C4-2B (cell line): Measurements from ENCODE around the gene NBPF6.
"Not testable (repeated sequence)": the region's sequence is repeated elsewhere in the genome, so short reads cannot be mapped to it uniquely, and the experiment has no call there.

Experiments
- H3K27ac ChIP-seq: fragments of 450-650 bp; 2 replicates; pipeline ENCODE4 v1.5.1; 2017
- ZFX ChIP-seq: fragments of 450-650 bp; IDR thresholded peaks from 2 replicates; pipeline ENCODE4 v1.6.1; 2017
- TF ChIP-seq, protein P1 (sequence below): fragments of 450-650 bp; conservative IDR thresholded peaks from 2 replicates; pipeline ENCODE4 v1.5.1; 2017; ENCODE audit warnings: mild to moderate bottlenecking

NBPF6 gene

GRCh38 chr1:108482708-108483107 lies 32.6 kb downstream of the NBPF6 start:
- H3K27ac ChIP-seq, result no peak overlapping the region
- no peak for TF ChIP-seq ZFX
- TF ChIP-seq, protein P1, sequence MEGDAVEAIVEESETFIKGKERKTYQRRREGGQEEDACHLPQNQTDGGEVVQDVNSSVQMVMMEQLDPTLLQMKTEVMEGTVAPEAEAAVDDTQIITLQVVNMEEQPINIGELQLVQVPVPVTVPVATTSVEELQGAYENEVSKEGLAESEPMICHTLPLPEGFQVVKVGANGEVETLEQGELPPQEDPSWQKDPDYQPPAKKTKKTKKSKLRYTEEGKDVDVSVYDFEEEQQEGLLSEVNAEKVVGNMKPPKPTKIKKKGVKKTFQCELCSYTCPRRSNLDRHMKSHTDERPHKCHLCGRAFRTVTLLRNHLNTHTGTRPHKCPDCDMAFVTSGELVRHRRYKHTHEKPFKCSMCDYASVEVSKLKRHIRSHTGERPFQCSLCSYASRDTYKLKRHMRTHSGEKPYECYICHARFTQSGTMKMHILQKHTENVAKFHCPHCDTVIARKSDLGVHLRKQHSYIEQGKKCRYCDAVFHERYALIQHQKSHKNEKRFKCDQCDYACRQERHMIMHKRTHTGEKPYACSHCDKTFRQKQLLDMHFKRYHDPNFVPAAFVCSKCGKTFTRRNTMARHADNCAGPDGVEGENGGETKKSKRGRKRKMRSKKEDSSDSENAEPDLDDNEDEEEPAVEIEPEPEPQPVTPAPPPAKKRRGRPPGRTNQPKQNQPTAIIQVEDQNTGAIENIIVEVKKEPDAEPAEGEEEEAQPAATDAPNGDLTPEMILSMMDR, result no peak

GRCh38 chr1:108485990-108486389 lies 35.8 kb downstream of the NBPF6 start:
- not testable (repeated sequence) for H3K27ac ChIP-seq

DNA sequence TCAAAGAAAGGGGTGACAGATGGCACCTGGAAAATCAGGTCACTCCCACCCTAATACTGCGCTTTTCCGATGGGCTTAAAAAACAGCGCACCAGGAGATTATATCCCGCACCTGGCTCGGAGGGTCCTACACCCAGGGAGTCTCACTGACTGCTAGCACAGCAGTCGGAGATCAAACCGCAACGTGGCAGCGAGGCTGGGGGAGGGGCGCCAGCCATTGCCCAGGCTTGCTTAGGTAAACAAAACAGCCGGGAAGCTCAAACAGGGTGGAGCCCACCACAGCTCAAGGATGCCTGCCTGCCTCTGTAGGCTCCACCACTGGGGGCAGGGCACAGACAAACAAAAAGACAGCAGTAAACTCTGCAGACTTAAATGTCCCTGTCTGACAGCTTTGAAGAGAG lies 36.6 kb downstream of the NBPF6 start:
- not testable (repeated sequence) for H3K27ac ChIP-seq

- H3K27ac ChIP-seq, result not testable (repeated sequence)
Observed at GRCh38 chr1:108495008-108495407, 44.9 kb downstream of the NBPF6 start.

DNA sequence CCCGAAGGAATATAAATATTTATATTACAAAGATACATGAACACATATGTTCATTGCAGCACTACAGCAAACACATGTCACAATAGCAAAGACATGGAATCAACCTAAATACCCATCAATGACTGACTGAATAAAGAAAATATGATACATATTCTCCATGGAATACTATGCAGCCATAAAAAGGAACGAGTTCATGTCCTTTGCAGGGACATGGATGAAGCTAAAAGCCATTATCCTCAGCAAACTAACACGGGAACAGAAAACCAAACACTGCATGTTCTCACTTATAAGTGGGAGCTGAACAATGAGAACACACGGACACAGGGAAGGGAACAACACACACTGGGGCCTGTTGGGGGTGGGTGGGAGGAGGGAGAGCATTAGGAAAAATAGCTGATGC lies 46.7 kb downstream of the NBPF6 start:
- H3K27ac ChIP-seq, result not testable (repeated sequence)

GRCh38 chr1:108502138-108502537 lies 52.0 kb downstream of the NBPF6 start:
- TF ChIP-seq, protein P1, result no peak
- no peak for TF ChIP-seq ZFX

DNA sequence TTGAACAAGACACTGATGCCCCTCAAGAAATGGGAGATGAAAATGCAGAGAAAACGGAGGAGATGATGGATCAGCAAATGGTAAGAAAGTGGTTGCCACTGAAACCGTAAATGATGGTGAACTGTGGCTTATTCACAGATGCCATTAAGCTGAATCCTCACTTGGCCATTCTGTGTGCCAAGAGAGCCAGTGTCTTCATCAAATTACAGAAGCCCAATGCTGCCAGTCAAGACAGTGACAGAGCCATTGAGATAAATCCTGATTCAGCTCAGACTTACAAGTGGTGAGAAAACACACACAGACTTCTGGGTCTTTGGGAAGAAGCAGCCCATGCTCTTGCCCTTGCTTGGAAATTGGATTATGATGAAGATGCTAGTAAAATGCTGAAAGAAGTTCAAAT lies 52.5 kb downstream of the NBPF6 start:
- TF ChIP-seq ZFX, result no peak
- TF ChIP-seq, protein P1, result no peak
- H3K27ac ChIP-seq, result no peak overlapping the region

More at GRCh38 chr1:108502138-108502537, 52.0 kb downstream of the NBPF6 start:
- no peak overlapping the region for H3K27ac ChIP-seq

DNA sequence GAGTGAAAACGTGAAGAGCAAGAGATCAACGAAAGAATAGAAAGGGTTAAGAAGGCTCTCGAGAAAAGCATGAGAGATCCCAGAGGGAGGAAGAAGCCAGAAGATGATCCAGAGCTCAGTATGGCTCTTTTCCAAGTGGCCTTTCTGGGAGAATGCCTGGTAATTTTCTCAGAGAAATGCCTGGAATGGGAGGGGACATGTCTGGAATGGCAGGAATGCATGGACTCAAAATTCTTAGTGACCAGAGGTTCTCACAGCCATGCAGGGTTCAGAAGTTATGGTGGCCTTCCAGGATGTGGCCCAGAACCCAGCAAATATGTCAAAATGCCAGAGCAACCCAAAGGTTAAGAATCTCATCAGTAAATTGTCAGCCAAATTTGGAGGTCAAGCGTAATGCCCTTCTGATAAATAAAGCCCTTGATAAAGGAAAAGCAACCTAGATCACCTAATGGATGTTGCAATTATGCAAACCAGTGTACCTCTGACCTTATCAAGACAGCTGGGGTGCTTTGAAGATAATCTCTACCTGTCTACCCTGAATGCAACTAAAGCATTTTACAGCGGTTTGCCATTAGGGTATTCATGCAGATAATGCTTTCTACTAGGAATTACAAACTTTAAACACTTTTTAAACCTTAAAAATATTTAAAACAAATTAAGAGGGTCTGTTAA lies 53.1 kb downstream of the NBPF6 start:
- TF ChIP-seq ZFX, result no peak
- TF ChIP-seq, protein P1, result no peak
- H3K27ac ChIP-seq, result no peak overlapping the region

- TF ChIP-seq, protein P1, result no peak
- TF ChIP-seq ZFX, result no peak
Observed at GRCh38 chr1:108504447-108504846, 54.3 kb downstream of the NBPF6 start.

GRCh38 chr1:108505763-108506070 lies 55.6 kb downstream of the NBPF6 start:
- TF ChIP-seq ZFX, result no peak
- TF ChIP-seq, protein P1, result no peak
- no peak overlapping the region for H3K27ac ChIP-seq

More at GRCh38 chr1:108504447-108504846, 54.3 kb downstream of the NBPF6 start:
- no peak overlapping the region for H3K27ac ChIP-seq
